Stimulated activated CD4-positive, alpha-beta T cell treated with anti-CD3 and anti-CD28 coated beads, Interleukin-2, amount 100 ng/mL, for 24 hours (primary cell): ENCODE measurements around the gene SLC16A9.

ENCODE experiments used
- DNase-seq, 2 donors: peaks; one replicate each; pipeline ENCODE4 v3.0.0-alpha.2; 2020

SLC16A9 gene

DNA sequence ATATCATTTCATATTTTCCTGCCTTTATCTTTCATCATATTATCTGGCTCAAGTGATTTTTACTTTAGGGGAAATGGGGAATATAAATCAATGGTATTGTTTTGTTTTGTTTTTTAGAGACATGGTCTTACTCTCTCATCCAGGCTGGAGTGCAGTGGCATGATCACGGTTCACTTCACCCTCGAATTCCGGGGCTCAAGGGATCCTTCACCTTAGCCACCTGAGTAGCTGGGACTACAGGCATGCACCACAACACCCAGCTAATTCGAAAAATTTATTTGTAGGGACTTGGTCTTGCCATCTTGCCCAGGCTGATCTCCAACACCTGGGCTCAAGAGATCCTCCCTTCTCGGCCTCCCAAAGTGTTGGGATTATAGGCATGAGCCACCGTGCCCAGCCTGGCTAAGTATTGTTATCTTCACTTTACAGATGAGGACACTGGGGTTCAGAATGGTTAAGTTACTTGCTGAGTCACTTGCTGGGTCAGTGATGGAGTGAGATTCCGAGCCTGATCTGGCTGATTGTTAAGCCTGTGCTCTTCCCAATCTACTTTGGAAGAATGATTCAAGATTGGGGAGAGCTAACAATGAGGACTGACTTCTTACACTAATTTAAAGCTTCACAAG, 3.7 kb upstream of the SLC16A9 start:
- DNase-seq = no peak

DNA sequence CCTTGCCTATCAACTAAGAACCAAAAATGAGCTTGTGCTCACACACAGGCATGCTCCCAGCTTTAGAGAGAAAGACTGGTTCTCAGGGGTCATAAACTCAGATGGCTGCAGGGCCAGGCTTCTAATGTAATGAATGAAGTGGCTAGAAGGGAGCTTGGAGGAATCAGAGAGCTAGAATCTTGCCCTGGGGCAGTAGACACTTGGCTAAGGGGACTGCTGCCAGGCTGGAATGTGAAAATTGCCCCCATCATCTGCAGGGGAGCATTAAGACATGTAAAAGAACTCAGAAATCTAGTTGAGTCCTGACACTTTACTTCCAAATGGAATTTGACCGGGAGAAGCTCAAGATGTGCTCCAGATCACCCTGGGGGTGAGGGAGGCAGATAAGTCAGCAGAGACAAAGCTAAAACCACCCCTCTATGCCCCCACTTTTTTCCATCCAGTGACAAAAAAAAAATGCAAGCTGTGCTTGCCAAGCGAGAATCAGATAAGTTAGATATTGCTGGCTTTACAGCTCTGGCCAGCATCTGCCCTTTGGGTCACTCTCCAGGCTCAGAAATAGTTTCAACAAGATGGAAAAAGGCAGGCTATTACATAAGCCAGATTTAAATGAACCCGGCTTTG, 2.3 kb upstream of the SLC16A9 start:
- DNase-seq = no peak

DNA sequence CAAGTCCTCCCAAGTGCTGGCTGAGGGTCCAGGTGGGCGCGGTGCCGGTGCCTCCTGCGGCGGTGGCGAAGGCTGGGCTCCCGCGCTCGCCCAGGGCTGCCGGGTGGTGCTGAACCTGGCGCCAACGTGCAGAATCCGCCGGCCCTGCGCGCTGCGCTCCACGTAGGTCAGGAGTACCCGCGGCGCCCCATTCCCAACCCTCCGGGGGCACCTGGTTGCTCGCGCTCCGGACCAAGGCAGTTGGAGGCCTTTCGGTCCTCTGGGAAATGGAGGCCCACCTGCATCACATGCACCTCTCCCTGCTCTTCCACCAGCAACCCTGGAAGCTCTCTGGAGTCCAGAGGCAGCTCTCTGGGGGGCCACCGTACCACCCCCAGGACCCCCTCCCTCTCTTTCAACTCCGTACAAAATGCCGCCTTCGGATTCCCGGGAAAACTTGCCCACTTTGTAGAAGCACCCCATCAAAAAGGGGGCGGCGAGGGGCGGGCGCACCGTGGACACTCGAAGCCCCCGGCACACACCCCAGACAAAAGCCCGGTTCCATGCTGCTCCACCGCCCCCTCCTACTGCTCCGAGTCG, 745 bp downstream of the SLC16A9 start:
- DNase-seq = peak in 1 of 2 donors; percentile 27

DNA sequence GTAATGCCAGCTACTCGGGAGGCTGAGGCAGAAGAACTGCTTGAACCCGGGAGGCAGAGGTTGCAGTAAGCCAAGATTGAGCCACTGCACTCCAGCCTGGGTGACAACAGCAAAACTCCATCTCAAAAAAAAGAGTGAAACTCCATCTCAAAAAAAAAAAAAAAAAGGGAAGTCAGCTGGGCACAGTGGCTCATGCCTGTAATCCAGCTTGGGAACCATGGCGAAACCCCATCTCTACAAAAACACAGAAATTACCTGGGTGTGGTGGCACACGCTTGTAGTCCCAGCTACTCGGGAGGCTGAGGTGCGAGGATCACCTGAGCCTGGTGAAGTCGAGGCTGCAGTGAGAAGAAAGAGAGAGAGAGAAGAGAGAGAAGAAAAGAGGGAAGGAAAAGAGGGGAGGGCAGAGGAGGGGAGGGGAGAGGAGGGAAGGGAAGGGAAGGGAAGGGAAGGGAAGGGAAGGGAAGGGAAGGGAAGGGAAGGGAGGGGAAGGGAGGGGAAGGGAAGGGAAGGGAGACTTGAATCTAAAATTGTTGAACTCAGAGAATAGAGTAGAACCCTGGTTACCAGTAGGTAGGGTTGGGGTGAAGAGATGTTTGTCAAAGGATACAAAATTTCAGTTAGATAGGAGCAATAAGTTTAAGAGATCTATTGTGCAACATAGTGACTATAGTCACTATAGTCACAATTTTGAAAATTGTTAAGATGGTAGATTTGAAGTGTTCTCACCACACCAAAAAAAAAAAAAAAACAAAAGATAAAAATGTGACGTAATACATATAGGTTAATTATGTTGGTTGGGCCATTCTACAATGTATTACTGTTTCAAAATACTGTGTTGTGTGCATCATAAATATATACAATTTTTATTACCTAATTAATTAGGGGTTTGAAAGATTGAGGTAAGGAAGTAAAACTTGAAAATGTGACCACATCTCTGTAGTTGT, 2.5 kb downstream of the SLC16A9 start:
- DNase-seq = no peak

DNA sequence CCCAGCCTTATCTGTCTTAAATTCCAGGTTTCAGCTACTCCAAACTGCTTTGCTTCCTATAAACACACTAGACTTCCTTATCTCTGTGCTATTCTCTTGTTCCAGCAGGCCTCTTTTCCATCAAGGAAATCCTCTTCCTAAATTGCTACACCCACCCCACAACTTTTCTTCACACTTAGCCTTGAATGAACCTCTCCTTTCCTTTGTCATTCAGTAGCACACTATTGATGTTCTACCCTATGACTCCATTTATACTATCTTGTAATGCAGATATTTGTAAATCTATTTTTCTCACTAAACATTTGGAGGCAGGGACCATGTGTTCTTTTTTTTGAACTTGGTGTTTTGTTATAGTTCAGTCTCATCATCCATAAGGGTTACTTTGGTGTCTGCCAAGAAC, 3.7 kb downstream of the SLC16A9 start:
- no peak for DNase-seq

DNA sequence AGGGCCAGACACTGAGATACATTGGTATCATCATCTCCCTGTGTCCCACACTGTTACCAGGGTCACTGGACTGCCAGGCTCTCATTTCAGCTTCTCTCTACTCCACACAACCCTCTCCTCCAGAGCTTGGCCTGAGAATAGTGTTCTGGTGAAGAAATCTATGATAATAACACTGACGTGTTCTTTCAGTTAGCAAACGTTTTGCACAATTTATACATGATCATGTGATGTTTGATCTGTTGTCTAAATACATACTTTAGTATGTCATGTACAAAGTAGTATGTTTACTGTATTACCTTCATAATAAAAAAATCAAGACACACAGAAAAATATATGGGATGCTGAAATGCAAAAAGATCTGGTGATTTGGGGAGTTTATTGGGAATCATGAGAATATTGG, 5.0 kb downstream of the SLC16A9 start:
- no peak for DNase-seq

DNA sequence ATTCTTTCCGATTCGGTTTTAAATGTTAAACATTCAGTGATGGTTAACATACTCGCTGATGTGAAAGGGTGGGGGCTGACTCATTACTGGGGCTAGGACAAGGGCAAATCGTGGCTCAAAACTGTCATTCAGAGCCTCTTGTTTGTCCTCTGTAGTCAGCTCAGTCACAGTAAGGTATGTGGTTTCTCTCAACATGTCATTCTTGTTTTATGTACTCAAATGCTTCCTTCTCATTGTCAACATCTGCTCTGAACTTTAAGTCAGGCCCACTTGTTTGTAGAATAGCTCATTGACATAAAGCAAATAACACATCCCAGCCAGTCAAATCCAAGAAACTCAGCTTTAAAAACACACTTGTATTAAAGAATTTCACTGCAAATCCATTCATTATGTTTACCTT, 7.3 kb downstream of the SLC16A9 start:
- DNase-seq = no peak

DNA sequence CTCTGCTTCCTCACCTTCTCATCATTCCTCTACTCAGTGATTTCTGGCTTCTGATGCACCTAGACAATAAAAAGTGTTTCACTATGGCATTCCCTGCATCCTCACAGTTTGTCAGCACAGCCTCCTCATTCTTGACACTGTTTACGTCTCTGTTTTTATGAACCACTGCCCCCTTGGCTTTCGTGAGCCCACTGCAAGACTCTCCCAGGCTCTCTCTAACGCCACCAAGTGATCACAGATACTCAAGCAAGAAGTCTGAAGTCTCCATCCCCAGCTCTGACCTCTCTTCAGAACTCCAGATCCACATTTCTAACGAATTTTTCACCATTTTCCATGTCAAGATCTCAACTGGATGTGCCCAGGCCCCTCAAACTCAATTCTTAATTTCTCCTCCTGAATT, 8.9 kb downstream of the SLC16A9 start:
- DNase-seq = no peak

DNA sequence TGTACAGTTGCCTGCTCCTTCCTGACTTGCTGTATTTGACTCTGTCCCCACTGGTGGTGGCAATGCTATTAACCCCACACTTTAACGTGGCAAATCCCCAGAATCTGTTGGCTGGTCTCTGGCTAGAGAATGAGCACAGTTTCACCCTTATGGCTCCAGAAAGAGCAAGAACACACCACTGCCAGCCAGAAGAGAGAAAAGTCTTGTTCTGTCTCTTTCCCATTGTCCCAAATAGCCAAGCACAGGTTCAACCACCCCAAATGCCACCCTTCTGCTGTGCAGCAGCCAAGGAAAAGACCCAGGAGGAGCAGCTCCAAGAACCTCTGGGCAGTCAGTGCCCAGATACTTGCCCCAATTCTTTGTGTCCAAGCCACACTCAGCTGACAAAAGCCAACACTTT, 11.3 kb downstream of the SLC16A9 start:
- no peak for DNase-seq

DNA sequence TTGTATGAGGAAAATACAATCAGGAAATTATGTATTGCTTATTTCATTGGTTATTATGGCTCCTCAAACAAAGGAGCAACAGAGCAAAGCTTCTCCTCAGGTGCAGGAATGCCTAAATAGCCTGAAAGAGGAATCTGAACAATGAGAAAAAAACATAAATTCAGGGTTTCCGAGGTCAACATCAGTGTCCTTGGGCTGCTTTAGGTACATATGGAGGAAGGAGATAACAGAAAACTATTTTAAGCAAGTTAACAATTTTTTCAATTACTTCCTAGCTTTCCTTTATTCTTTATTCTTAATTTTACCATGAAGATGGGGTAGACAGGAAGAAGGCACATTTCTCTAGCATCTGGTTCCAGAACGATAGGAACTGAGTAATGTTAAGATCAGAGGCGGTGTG, 14.0 kb downstream of the SLC16A9 start:
- DNase-seq = no peak

DNA sequence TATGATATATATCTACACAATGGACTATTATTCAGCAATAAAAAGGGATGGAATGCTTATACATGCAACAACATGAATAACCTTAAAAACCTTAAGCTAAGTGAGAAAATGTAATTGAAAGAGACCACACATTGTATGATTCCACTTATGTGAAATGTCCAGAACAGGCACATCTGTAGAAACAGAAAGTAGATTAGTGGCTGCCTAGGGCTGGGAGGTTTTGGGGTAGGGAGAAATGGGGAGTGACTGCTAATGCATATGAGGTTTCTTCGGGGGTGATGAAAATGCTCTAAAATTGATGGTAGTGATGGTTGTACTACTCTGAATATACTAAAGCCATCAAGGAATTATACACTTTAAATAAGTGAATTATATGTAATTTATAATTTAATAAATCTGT, 14.7 kb downstream of the SLC16A9 start:
- DNase-seq = no peak

DNA sequence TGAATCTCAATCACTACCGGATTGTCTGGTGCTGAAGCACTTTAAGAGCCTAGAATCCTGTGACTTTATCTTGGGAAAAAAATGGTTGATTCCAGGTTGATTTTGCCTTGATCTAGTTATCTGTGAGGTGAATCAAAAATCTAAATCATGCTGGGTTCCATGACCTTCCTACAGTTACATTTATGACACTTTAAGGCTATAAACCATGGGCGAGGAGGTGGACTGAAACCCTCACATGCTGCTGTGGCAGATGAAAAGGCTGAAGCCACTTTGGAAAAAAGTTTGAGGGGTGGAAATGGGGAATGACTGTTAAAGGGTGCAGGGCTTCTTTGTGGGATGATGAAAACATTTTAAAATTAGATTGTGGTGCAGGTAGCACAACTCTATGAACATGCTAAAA, 17.5 kb downstream of the SLC16A9 start:
- no peak for DNase-seq

DNA sequence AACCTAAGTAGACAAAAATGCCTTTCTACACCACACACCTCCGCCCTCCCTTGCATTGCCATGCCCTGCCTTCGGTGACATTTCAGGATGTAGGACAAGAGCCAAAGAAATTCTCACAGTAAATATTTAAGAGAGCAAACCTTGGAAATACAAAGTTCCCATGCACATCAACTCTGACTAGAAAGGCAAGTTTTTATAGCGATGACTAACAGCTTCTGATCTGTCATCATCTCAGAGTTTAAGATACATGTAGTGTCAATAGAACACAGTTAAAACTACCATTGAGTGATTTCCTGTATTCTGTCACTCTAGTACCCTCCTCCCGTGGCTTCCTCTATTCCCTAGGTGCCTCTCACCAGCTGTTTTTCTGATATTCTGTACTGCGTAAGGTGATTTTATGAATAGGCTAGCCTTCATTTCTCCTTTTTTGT, 20.7 kb downstream of the SLC16A9 start:
- no peak for DNase-seq

DNA sequence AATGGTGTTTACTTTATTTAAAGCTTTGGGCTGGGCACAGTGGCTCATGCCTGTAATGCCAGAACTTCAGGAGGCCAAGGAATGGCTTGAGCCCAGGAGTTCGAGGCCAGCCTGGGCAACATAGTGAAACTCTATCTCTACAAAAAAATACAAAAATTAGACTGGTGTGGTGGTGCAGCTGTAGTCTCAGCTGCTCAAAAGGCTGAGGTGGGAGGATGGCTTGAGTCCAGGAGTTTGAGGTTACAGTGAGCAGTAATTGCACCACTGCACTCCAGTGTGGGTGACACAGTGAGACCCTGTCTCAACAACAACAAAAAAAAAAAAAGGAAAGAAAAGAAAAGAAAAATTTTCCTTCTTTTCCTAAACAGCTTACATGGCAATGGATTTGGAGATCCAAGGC, 22.0 kb downstream of the SLC16A9 start:
- no peak for DNase-seq

DNA sequence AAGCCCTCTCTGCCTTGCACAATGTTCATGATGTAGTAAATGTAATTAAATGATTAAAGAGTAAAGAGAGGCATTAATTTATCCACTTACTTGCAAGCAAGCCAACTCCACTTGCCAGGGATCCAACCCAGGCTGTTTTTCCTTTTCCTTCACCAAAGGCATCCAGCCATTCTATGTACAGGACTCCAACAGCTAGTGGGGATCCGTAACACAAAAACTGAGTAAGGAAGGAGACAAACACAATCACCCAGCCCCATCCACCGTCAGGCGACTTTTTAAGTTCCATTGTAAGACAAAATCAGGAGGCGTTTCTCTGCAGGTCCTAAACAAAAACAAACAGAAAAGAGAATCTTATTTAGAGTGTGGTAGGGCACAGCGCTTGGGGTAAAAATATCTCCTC, 25.6 kb downstream of the SLC16A9 start:
- DNase-seq = no peak

DNA sequence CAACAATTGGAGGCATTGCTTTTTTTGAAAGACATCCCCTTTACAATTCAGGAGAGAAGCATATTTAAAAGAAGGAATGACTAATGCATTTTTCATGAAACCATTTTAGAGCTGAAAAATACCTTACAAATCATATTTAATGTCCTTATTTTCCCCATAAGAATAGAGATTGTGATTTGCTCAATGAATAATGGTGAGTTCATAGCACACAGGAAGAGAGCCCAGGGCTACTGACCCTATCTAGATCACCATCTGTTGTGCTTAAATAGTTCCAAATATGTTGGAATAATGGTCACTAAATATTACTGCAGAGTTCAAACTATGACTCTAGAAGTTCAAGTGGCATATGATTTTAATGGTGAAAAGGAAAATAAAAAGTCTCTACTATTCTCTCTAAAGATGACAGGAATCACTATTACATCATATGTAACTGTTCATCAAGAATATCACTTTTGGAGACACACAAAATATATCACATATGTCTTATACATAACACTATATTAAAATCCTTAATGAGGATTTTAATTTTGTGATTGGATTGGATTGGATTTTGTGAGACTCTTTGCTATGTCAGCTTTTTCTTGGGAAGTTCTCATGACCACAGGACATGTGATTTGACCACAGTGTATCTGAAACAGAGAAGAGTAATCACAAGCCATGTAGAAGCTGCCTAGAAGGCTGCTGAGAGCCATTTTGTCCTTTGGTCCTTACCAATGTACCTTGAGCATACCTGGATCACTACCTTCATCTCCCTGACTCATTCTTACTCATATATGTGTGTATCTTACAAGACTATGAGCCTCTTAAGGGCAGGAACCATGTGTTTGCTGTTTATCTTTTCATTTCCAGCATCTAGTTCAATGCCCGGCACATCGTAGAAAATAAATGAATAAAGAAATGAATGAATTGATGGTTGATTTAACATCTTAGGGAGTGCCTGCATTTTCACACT, 26.4 kb downstream of the SLC16A9 start:
- no peak for DNase-seq

DNA sequence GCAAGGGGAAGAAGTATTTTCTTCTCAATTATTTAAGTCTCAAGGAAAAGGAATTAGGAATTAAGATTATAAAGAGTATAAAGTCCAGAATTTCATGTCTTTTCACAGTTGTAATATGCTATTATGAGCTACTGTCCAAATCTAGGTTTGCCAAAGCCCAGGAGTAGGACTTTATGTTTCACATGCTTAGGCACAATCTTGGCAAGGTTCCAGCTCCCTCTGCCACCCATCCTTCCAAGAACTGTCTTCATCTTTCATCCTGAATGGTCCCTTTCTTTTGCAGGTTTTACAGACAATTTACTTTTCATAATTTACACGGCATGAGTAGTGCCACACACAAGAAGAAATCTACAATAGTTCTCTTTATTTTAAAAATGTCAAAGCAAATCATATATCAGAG, 29.5 kb downstream of the SLC16A9 start:
- DNase-seq = no peak

DNA sequence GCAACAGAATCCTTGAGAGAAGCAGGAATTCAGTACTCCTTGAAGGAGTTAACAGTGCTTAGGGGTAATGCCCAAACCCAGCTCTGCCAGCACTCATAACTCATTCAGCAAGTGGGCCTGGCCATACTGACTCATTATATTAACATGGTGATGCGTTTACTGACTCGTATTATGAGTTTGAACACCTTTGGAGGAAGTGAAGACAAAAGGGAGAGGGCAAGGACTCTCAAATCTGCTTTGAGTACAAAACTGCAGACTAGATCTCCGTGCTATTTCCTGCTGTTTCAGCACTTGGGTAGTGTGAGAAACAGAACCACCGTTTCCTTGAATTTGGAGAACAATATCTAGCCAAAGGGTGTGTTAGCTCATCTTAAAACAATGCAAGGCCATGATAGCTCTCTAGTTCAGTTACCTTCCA, 30.8 kb downstream of the SLC16A9 start:
- no peak for DNase-seq

DNA sequence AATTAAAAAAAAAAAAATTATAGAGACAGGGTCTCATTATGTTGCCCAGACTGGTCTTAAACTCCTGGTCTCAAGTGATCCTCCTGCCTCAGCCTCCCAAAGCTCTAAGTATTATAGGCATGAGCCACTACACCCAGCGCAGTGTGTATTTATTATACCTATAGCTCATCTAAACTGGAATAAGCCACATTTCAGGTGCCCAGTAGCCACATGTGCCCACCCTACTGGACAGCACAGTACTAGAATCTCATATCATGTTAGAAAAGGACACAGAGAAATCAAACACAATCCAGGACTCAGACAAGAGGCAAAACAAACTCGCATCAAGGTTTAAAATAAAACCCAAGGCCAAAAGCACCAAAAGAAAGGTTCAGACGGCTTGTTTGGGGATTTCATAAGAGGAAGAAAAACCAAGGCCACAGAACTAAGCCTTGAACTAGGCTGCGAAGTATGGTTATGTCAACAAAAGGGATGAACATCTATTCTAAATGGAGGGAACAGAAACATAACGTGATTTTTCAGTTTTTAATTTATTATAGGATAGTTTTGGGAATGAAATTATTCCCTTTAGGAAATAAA, 32.3 kb downstream of the SLC16A9 start:
- no peak for DNase-seq

DNA sequence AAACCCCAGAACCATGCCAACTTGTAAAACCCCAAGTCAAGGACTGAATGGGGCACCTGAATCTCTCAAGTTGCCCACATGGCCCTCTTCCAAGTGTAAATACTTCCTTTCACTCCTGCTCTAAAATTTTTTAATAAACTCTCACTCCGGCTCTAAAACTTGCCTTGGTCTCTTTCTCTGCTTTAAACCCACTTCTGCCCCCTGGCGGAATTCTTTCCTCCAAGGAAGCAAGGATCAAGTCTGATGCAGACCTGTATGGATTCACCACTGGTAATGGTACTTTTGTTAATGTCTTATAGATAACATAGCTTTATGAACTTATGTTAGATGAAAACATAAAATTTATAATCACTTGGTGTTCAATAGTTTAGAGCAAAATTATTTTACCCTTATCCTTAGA, 33.8 kb downstream of the SLC16A9 start:
- peak in 1 of 2 donors; percentile 1 for DNase-seq

DNA sequence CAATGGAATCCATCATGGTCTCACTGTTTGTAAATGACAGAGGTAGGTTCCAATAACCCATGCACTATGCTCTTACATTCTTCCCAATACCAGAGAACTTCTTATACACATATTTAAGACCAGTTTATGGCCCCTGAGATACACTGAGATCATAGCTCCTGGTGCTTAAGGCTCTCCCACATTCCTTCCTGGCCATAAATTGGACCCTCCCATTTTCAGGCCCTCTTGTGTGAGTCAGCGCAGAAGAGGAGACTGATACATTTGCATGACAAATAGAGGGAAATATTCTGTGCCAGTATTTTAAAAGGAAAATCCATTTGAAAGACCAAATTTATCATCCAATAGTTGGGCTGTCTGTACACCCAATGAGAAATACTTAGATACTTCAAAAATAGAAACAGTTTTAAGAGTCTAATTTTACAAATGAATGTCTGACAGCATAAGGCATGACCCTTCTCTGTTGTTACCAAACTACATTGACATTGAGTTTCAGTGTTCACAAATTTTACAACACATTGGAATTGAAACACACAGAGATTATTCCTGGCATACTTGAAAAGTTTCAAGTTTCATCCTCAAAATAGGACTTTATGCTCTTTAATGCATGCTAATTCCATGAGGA, 35.3 kb downstream of the SLC16A9 start:
- no peak for DNase-seq
